Liver (tissue), 9 donors: Measurements from ENCODE around the gene TNFRSF12A. TPM values are rescaled to one million over a fixed set of nuclear protein-coding genes. Genes with fewer than 3 reads are reported as not detected.

ENCODE experiments used
- DNase-seq: peaks from one replicate; pipeline ENCODE4 v3.0.0-alpha.2; 2017; ENCODE audit warnings: low spot score
- H3K27ac ChIP-seq, 2 donors: one replicate each; pipeline ENCODE4 v1.7.0; 2013; ENCODE audit warnings: inconsistent platforms in 2 of 2, low read length in 2 of 2, control low read depth in 1 of 2, low read depth in 1 of 2, mild to moderate bottlenecking in 1 of 2
- H3K27me3 ChIP-seq, 4 donors: one replicate each; pipeline versions ENCODE4 v1.6.1 to v1.7.0; 2013; ENCODE audit warnings: low read length in 3 of 4, inconsistent platforms in 1 of 4, mild to moderate bottlenecking in 1 of 4, moderate library complexity in 1 of 4; ENCODE audit not compliant: control insufficient read depth in 4 of 4, insufficient read depth in 4 of 4
- H3K36me3 ChIP-seq, 4 donors: one replicate each; pipeline versions ENCODE4 v1.6.1 to v1.7.0; 2013; ENCODE audit warnings: low read length in 3 of 4, mild to moderate bottlenecking in 3 of 4, low read depth in 1 of 4, moderate library complexity in 1 of 4; ENCODE audit not compliant: control insufficient read depth in 4 of 4, insufficient read depth in 3 of 4
- H3K4me1 ChIP-seq, 4 donors: one replicate each; pipeline versions ENCODE4 v1.6.1 to v1.7.0; 2013; ENCODE audit warnings: low read length in 3 of 4, mild to moderate bottlenecking in 3 of 4, moderate library complexity in 1 of 4; ENCODE audit not compliant: control insufficient read depth in 4 of 4, insufficient read depth in 4 of 4
- H3K4me3 ChIP-seq, 3 donors: one replicate each; pipeline versions ENCODE4 v1.6.1 to v1.7.0; 2013; ENCODE audit warnings: low read length in 3 of 3, control low read depth in 1 of 3, low read depth in 1 of 3, mild to moderate bottlenecking in 1 of 3
- H3K9ac ChIP-seq, 2 donors: one replicate each; pipeline ENCODE4 v1.7.0; 2013; ENCODE audit warnings: low read length in 2 of 2, mild to moderate bottlenecking in 2 of 2, moderate library complexity in 2 of 2, control low read depth in 1 of 2, low read depth in 1 of 2
- H3K9me3 ChIP-seq, 4 donors: one replicate each; pipeline versions ENCODE4 v1.6.1 to v1.7.0; 2013; ENCODE audit warnings: low read length in 3 of 4; ENCODE audit not compliant: control insufficient read depth in 4 of 4
- ATF3 ChIP-seq: IDR thresholded peaks from 2 replicates; pipeline ENCODE4 v1.6.1; 2016; ENCODE audit warnings: antibody characterized with exemption
- CTCF ChIP-seq: fragments of 150-350 bp; IDR thresholded peaks from 2 replicates; pipeline ENCODE4 v1.5.1; 2017; ENCODE audit warnings: improper control_type of control experiment, low read depth, low read length; ENCODE audit not compliant: missing input control
- EGR1 ChIP-seq, 2 donors: IDR thresholded peaks; 2 replicates each; pipeline ENCODE4 v1.6.1; 2016 to 2018; ENCODE audit warnings: antibody characterized with exemption in 2 of 2, low read depth in 2 of 2
- FOXA1 ChIP-seq: IDR thresholded peaks from 2 replicates; pipeline ENCODE4 v1.6.1; 2016; ENCODE audit warnings: antibody characterized with exemption
- FOXA2 ChIP-seq: IDR thresholded peaks from 2 replicates; pipeline ENCODE4 v1.6.1; 2016; ENCODE audit warnings: antibody characterized with exemption
- GABPA ChIP-seq, 2 donors: IDR thresholded peaks in 1 of 2; conservative IDR thresholded peaks in 1 of 2; 2 replicates each; pipeline ENCODE4 v1.6.1; 2016; ENCODE audit warnings: antibody characterized with exemption in 2 of 2, mild to moderate bottlenecking in 1 of 2, moderate library complexity in 1 of 2
- HNF4A ChIP-seq, 2 donors: conservative IDR thresholded peaks; 2 replicates each; pipeline ENCODE4 v1.6.1; 2016; ENCODE audit warnings: antibody characterized with exemption in 2 of 2, mild to moderate bottlenecking in 2 of 2
- HNF4G ChIP-seq: IDR thresholded peaks from 2 replicates; pipeline ENCODE4 v1.6.1; 2016; ENCODE audit warnings: antibody characterized with exemption
- JUND ChIP-seq, 2 donors: IDR thresholded peaks; 2 replicates each; pipeline ENCODE4 v1.6.1; 2016; ENCODE audit warnings: antibody characterized with exemption in 2 of 2
- NR2F2 ChIP-seq: IDR thresholded peaks from 2 replicates; pipeline ENCODE4 v1.6.1; 2016; ENCODE audit warnings: antibody characterized with exemption
- RAD21 ChIP-seq, 2 donors: IDR thresholded peaks; 2 replicates each; pipeline ENCODE4 v1.6.1; 2016; ENCODE audit warnings: antibody characterized with exemption in 2 of 2, mild to moderate bottlenecking in 2 of 2
- REST ChIP-seq: IDR thresholded peaks from 2 replicates; pipeline ENCODE4 v1.6.1; 2016; ENCODE audit warnings: antibody characterized with exemption, mild to moderate bottlenecking
- RXRA ChIP-seq, 2 donors: IDR thresholded peaks; 2 replicates each; pipeline ENCODE4 v1.6.1; 2017 to 2018; ENCODE audit warnings: antibody characterized with exemption in 2 of 2, mild to moderate bottlenecking in 1 of 2
- SP1 ChIP-seq: IDR thresholded peaks from 2 replicates; pipeline ENCODE4 v1.6.1; 2018; ENCODE audit warnings: antibody characterized with exemption, mild to moderate bottlenecking
- TAF1 ChIP-seq: conservative IDR thresholded peaks from 2 replicates; pipeline ENCODE4 v1.6.1; 2016; ENCODE audit warnings: antibody characterized with exemption, mild to moderate bottlenecking
- YY1 ChIP-seq: IDR thresholded peaks from 2 replicates; pipeline ENCODE4 v1.6.1; 2016; ENCODE audit warnings: antibody characterized with exemption, mild to moderate bottlenecking
- ZBTB33 ChIP-seq: IDR thresholded peaks from 2 replicates; pipeline ENCODE4 v1.6.1; 2016; ENCODE audit warnings: antibody characterized with exemption
- WGBS: extraction: QIAGEN DNeasy Blood & Tissue Kit; methylation state at CpG from one replicate; pipeline ENCODE4 v1.1.7; 2013; 5-methylcytosine and 5-hydroxymethylcytosine counted together
- polyA plus RNA-seq, 2 donors: library from polyadenylated mRNA; stranded (reverse) in 1 of 2; unstranded in 1 of 2; fragments of 200-250 nt in 1 of 2; fragments of >200 nt in 1 of 2; fragmentation: Nextera tagmentation in 1 of 2; extraction: Ambion mirVana in 1 of 2; gene quantifications; one replicate each; pipeline versions ENCODE4 v1.2.1 to v1.2.3, GENCODE V29; 2013 to 2015
- total RNA-seq, 2 donors: library from RNA; depleted of rRNA; stranded (reverse); fragments of >200 nt; gene quantifications; one replicate each; pipeline ENCODE4 v1.2.3, GENCODE V29; 2014
- TF ChIP-seq, protein P1 (sequence below): IDR thresholded peaks from 2 replicates; pipeline ENCODE4 v1.6.1; 2016; ENCODE audit warnings: antibody characterized with exemption
- donor health status: healthy.
- donor health status: healthy.
- donor health status: healthy.
- donor health status: healthy.
- donor health status: healthy.

Gene TNFRSF12A
- total and polyA plus RNA-seq, 4 donors, result 7.9 to 35.5 (median 9.1) TPM

DNA sequence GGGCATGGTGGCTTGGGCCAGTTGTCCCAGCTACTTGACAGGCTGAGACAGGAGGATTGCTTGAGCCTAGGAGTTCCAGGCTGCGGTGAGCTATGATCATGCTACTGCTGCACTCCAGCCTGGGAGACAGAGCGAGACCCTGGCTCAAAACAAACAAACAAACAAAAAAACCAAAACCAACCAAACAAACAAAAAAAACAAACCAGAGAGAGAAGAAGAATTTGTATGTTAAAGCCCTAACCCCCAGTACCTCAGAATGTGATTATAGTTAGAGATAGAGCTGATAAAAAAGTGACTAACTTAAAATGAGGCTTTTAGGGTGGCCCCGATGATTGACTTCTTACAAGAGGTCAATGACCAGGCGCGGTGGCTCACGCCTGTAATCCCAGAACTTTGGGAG lies 24.5 kb downstream of the TNFRSF12A start:
- 87% methylated on average over 6 of the region's 6 CpGs for WGBS
- Histone ChIP-seq H3K27me3 (peaks cover 0 to 6% (median 3%) of the 10 kb centered on the region in 4 donors), H3K9ac (no peak overlapping the region), H3K9me3 (no peaks in the 10 kb centered on the region), H3K27ac (no peak overlapping the region), H3K4me1 (peaks cover 0 to 14% (median 5%) of the 10 kb centered on the region in 4 donors), H3K4me3 (no peak overlapping the region), H3K36me3 (no peaks in the 10 kb centered on the region)
- no peak for DNase-seq
- TF ChIP-seq ZBTB33 (no peak), GABPA (IDR thresholded peaks at IDR 0.05 in 1 of 2, conservative IDR thresholded peaks at IDR 0.05 in 1 of 2) (no peak), FOXA2 (no peak), HNF4G (no peak), NR2F2 (no peak), HNF4A (conservative IDR thresholded peaks at IDR 0.05) (no peak), FOXA1 (no peak), JUND (IDR thresholded peaks at IDR 0.05) (no peak), RAD21 (IDR thresholded peaks at IDR 0.05) (no peak), SP1 (no peak), CTCF (no peak), REST (no peak), EGR1 (IDR thresholded peaks at IDR 0.05; ENCODE audit: low read depth in 2 of 2) (no peak), ATF3 (no peak), TAF1 (no peak), YY1 (no peak), RXRA (IDR thresholded peaks at IDR 0.05) (no peak)
- TF ChIP-seq, protein P1, sequence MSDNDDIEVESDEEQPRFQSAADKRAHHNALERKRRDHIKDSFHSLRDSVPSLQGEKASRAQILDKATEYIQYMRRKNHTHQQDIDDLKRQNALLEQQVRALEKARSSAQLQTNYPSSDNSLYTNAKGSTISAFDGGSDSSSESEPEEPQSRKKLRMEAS, result no peak
